BE2C (cell line): ENCODE data around the gene RASA3.
"Not testable (repeated sequence)": the region's sequence is repeated elsewhere in the genome, so short reads cannot be mapped to it uniquely, and the experiment has no call there.

Experiments used
- DNase-seq: peaks from one replicate; pipeline ENCODE4 v3.0.0-alpha.2; 2020
- H3K27me3 ChIP-seq: fragments of 250-450 bp; sonication (Bioruptor Pico); 2 replicates; pipeline ENCODE4 v1.5.1; 2020; ENCODE audit warnings: mild to moderate bottlenecking
- H3K36me3 ChIP-seq: fragments of 250-450 bp; sonication (Bioruptor Pico); 2 replicates; pipeline ENCODE4 v1.5.1; 2020; ENCODE audit warnings: mild to moderate bottlenecking
- H3K4me1 ChIP-seq: fragments of 250-450 bp; sonication (Bioruptor Pico); 2 replicates; pipeline ENCODE4 v1.5.1; 2020
- H3K4me3 ChIP-seq: 2 replicates; pipeline ENCODE4 v1.5.1; 2011; ENCODE audit warnings: low read depth, low read length
- H3K9me3 ChIP-seq: fragments of 250-450 bp; sonication (Bioruptor Pico); 2 replicates; pipeline ENCODE4 v1.5.1; 2020
- CTCF ChIP-seq: IDR thresholded peaks from 2 replicates; pipeline ENCODE4 v1.5.1; 2012; ENCODE audit warnings: mild to moderate bottlenecking, low read depth, low read length

RASA3 gene

GRCh38 chr13:114022876-114023275 lies 109.5 kb downstream of the RASA3 start:
- no peak for DNase-seq
- H3K36me3 ChIP-seq, result peaks cover 19% of the 10 kb centered on the region; the same call in 1 of the 2 replicates
- no peaks in the 10 kb centered on the region for H3K27me3 ChIP-seq
- TF ChIP-seq CTCF, result no peak
- peaks cover 7% of the 10 kb centered on the region for H3K4me1 ChIP-seq
- no peaks in the 10 kb centered on the region for H3K9me3 ChIP-seq
- H3K4me3 ChIP-seq, result no peak overlapping the region

- no peak for DNase-seq
- H3K4me3 ChIP-seq, result no peak overlapping the region
- no peaks in the 10 kb centered on the region for H3K27me3 ChIP-seq
- no peak for TF ChIP-seq CTCF
- peaks cover 7% of the 10 kb centered on the region for H3K4me1 ChIP-seq
- H3K9me3 ChIP-seq, result no peaks in the 10 kb centered on the region
- H3K36me3 ChIP-seq, result peaks cover 21% of the 10 kb centered on the region; the same call in 1 of the 2 replicates
Observed at GRCh38 chr13:114022309-114022669, 110.1 kb downstream of the RASA3 start.

- Histone ChIP-seq H3K36me3 (peaks cover 22% of the 10 kb centered on the region), H3K27me3 (no peaks in the 10 kb centered on the region), H3K4me3 (no peak overlapping the region), H3K4me1 (peaks cover 7% of the 10 kb centered on the region), H3K9me3 (no peaks in the 10 kb centered on the region)
- DNase-seq, result no peak
- no peak for TF ChIP-seq CTCF
Observed at GRCh38 chr13:114021464-114022308, 110.7 kb downstream of the RASA3 start.

- H3K9me3 ChIP-seq, result no peaks in the 10 kb centered on the region
- H3K27me3 ChIP-seq, result no peaks in the 10 kb centered on the region
- no peak overlapping the region for H3K4me3 ChIP-seq
- no peak for TF ChIP-seq CTCF
- DNase-seq, result no peak
- H3K36me3 ChIP-seq, result peaks cover 29% of the 10 kb centered on the region
- H3K4me1 ChIP-seq, result peaks cover 2% of the 10 kb centered on the region
Observed at GRCh38 chr13:114020750-114021463, 111.5 kb downstream of the RASA3 start.

- not testable (repeated sequence) for H3K4me1 ChIP-seq, DNase-seq, H3K27me3 ChIP-seq, H3K9me3 ChIP-seq, H3K4me3 ChIP-seq
- peaks cover 35% of the 10 kb centered on the region for H3K36me3 ChIP-seq
Observed at GRCh38 chr13:114020134-114020533, 112.3 kb downstream of the RASA3 start.

GRCh38 chr13:114019367-114019766 lies 113.1 kb downstream of the RASA3 start:
- TF ChIP-seq CTCF, result no peak
- Histone ChIP-seq H3K4me1 (no peaks in the 10 kb centered on the region), H3K36me3 (peaks cover 36% of the 10 kb centered on the region), H3K9me3 (no peaks in the 10 kb centered on the region), H3K4me3 (no peak overlapping the region), H3K27me3 (no peaks in the 10 kb centered on the region)
- DNase-seq, result peak; percentile 63
